GM04503 (cell line): ENCODE data around the gene ADGRG3.
"Not testable (repeated sequence)": the region's sequence is repeated elsewhere in the genome, so short reads cannot be mapped to it uniquely, and the experiment has no call there.

Experiments
- DNase-seq: peaks from one replicate; pipeline ENCODE4 v3.0.0-alpha.2; 2012; ENCODE audit warnings: low read depth

Gene ADGRG3

GRCh38 chr16:57663917-57664661 is 4.0 kb upstream of the ADGRG3 start:
- no peak for DNase-seq

GRCh38 chr16:57664662-57665025 is 3.5 kb upstream of the ADGRG3 start:
- no peak for DNase-seq

- no peak for DNase-seq
Measured at GRCh38 chr16:57665541-57665940, 2.6 kb upstream of the ADGRG3 start.

- DNase-seq: no peak
Measured at GRCh38 chr16:57666353-57667047, 1.6 kb upstream of the ADGRG3 start.

- DNase-seq: no peak
Measured at GRCh38 chr16:57667048-57667525, 1.0 kb upstream of the ADGRG3 start.

GRCh38 chr16:57667526-57668262 is 412 bp upstream of the ADGRG3 start:
- no peak for DNase-seq

GRCh38 chr16:57668630-57669475 is 747 bp downstream of the ADGRG3 start:
- no peak for DNase-seq

GRCh38 chr16:57669476-57670162 is 1.5 kb downstream of the ADGRG3 start:
- no peak for DNase-seq

GRCh38 chr16:57670196-57670595 is 2.1 kb downstream of the ADGRG3 start:
- DNase-seq: no peak

- DNase-seq: not testable (repeated sequence)
Measured at GRCh38 chr16:57671451-57671850, 3.3 kb downstream of the ADGRG3 start.

- no peak for DNase-seq
Measured at GRCh38 chr16:57672416-57672815, 4.3 kb downstream of the ADGRG3 start.

- DNase-seq: no peak
Measured at GRCh38 chr16:57672824-57673223, 4.7 kb downstream of the ADGRG3 start.

GRCh38 chr16:57675741-57676551 is 7.8 kb downstream of the ADGRG3 start:
- no peak for DNase-seq

GRCh38 chr16:57676553-57677085 is 8.5 kb downstream of the ADGRG3 start:
- no peak for DNase-seq

- no peak for DNase-seq
Measured at GRCh38 chr16:57677622-57678369, 9.7 kb downstream of the ADGRG3 start.

- DNase-seq: no peak
Measured at GRCh38 chr16:57679016-57679415, 10.9 kb downstream of the ADGRG3 start.

GRCh38 chr16:57679767-57680482 is 11.8 kb downstream of the ADGRG3 start:
- DNase-seq: no peak

GRCh38 chr16:57680842-57681375 is 12.8 kb downstream of the ADGRG3 start:
- no peak for DNase-seq
